ENCODE measurements around the gene SPO11.

SPO11 gene

GRCh38 chr20:57312138-57312537 lies 17.5 kb upstream of the SPO11 start:
- DNase-seq = no peak

GRCh38 chr20:57313230-57313629 lies 16.4 kb upstream of the SPO11 start:
- no peak for DNase-seq

DNA sequence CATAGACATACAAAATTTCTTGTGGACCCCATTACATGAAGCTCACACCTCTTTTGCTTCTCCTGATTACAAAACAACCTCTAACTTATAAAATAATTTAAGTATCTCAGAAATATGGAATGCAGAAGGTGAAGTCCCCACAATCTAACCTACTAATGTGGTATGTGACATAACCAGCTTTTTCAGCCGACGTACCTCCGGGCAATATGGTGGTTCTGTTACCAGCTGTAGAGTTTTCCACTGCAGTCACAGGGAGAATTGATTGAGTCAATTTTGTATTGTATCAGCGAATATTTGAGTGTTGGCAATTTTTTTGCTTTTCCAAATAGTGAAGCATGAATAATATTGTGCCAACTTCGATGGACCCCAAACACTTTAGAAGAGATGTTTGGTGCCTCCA lies 15.7 kb upstream of the SPO11 start:
- no peak for DNase-seq

DNA sequence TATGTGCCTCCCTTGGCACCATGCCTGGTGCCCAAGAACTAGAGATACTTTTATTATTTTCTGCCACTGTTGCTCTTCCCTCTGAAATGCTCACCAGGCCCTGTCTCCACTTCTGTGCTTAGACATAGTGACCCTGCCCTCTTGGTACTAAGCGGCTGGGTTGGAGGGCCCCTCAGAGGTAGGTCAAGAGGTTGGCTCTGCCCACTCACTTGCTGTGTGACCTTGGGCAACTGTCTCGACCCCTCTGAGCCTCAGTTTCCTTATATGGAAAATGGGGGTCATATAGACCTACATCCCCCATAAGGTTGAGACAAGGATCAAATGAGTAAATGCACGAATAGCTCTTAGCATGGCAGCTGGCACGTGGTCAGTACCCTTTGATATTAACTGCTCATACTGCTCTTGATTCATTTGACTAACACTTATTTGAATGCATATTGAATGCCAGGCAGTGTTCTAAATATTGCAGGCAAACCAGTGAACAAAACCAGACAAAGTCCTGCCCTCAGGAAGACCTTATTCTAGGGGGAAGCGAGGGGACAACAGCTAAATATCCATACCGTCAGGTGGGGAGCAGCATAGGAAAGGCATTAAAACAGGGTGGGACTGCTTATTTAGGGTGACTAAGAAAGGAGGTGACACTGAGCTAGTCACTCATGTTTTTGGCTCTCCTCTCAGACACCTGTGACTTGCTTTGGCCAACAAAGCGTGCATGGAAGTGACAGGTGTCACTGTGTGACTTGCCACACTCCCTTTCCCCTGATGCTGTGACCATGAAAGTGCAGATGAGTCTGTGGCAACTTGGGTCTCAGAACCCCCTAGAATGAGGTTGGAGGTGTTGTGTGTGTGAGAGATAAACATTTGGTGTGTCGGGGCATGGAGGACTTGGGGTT lies 14.3 kb upstream of the SPO11 start:
- DNase-seq = no peak

DNA sequence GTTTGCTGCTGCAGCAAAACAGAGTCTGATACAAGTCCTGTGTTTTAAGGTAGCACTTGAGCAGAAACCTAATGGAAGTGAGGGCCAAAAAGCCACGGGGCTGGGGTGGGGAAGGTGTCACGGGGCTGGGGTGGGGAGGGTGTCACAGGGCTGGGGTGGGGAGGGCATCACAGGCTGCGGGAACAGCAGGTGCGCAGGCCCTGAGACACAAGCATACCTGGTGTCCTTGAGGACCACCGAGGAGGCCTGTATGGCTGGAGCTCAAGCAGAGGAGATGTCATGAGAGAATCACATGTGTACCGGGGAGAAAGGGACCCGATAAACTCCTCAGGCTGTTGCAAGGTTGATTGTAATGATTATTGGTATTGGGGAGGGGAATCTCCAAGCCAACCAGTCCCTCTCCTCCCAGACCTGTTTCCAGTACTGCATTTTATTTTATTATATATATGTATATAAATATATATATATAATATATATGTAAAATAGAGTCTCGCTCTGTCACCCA lies 13.6 kb upstream of the SPO11 start:
- DNase-seq = no peak

GRCh38 chr20:57316795-57317201 lies 12.8 kb upstream of the SPO11 start:
- DNase-seq = no peak

GRCh38 chr20:57317316-57317788 lies 12.3 kb upstream of the SPO11 start:
- no peak for DNase-seq

DNA sequence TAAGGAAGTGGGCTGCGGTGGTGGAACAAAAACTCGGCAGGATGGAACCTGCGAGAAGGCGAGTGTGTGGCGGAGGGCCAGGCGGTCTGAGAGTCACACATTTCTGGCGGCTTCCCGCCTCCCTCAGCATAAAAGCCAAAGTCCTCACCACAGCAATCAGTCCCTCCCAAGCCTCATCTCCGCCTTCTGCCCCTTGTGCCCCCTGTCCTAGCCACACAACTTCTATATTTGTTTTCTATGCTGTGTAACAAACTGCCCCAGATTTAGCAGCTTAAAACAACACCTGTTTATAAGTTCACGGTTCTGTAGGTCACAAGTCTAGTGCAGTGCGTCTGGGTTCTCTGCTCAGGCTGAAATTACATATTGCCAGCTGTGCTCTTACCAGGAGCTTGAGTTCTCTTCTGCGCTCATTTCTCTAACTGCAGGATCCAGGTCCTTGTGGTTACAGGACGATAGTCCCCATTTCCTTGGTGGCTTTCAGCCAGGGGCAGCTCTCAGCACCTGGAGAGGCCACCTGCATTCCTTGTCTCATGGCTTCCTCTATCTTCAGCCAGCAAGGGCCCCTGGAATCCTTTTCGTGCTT lies 11.7 kb upstream of the SPO11 start:
- DNase-seq = no peak

DNA sequence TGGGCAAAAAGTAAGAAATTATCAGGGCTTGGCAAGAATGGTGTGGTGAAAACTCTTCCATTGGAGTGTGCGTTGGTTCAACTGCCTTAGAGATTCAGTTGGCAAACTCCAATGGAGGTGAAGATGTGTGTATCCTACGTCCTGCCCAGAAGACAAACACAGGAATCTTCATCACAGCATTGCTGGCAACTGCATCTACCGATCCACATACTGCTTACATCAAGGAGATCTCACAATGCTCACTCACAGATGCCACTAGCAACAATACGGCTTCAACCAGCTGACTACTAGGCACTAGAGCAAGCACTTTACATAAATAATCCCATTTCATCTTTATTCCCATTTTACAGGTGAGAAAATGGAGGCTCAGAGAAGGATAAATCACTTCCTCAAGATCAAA lies 10.0 kb upstream of the SPO11 start:
- no peak for DNase-seq

- DNase-seq = no peak
Measured at GRCh38 chr20:57320358-57320757, 9.2 kb upstream of the SPO11 start.

DNA sequence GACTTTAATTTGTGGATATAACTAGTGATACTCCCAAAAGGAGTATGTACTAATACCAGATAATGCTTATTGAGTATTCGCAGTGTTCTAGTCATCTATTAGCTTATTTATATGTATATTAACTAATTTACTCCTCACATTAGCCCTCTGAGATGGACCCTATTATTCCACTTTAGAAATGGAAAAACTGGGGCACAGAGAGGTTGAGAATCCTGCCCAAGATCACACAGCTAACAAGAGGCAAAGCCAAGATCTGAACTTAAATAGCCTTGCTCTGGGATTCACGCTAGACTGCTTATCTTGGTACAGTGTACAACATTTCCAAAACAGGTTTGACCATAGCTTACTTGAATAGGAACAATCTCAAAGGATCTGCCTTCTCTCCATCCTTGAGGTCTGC lies 8.5 kb upstream of the SPO11 start:
- no peak for DNase-seq

- DNase-seq = no peak
Measured at GRCh38 chr20:57322476-57322875, 7.1 kb upstream of the SPO11 start.

DNA sequence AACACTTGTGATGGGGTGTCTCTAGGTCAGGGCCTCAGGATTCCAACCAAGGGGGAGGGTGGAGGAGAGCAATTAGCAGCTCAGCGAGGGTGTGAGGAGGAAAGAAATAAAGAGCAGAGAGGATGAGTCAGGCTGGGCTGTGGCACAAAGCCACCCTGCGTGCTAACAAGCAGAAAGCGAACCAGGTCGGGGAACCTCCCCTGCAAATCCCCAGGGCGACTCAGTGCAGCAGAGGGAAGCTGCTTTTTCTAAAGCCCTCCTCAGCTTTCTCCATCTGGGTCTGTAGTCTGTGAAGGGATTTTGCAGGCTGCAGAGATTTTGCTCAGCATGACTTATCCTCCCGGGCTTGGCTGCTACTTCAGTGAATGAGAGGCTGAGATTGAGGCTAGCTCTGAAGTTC lies 6.6 kb upstream of the SPO11 start:
- DNase-seq = no peak

DNA sequence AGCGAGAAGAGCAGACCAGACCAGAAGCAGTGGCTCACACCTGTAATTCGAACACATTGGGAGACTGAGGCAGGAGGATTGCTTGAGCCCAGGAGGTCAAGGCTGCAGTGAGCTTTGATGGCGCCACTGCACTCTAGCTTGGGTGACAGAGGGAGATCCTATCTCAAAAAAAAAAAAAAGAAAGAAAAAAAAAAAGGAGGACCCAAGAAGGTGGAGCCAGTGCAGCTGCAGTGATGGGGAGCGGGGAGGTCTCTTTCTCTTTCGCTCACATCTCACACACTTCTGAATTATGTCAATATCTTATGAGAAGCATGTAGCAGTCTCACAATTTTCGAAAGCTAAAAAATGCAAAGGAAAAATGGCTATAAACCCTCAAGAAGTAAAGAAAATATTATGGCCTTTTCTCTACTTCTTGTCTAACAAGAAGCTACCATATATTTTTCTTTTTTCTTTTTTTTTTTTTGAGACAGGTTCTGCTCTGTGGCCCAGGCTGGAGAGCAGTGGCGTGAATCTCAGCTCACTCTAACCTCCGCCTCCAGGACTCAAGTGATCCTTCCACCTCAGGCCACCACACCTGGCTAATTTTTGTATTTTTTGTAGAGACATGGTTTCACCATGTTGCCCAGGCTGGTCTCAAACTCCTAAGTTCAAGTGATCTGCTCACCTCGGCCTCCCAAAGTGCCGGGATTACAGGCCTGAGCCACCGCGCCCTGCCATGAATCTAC lies 3.8 kb upstream of the SPO11 start:
- DNase-seq = no peak

DNA sequence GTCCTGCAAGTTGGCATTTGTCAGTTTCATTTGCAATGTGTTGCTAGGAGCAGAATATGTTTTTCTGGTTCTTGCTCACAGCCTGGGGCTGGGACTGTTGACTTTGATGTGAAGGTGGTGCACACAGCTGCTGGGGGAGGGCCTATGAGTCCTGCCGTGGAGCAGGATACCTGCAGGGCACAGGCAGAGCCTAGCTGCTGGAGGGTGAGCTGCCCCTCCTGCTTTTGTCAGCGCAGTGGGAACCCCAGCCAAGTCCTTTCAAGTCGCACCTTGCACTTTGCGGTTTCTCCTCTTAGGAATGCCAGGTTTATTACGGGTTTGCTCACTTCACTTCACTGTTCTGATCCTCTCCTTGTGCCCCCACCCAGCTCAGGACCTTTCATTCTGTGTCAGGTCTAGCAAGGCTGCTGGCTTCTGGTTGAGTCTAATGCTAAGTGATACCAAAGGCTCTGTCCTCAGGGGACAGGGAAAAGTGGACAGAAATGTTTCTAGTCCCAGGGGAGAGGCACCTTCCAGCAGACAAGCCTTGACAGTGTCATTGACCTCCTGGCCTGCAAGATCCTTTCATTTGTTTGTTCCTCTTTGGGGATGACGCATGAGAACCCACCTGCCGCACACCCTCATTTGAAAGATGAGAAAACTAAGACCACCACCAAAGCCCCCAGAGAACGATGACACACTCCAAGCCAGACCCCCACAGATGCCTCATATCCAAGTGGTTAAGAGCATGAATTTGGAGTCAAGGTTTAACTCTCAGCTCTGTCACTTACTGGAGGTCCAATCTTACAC lies 2.7 kb upstream of the SPO11 start:
- no peak for DNase-seq

DNA sequence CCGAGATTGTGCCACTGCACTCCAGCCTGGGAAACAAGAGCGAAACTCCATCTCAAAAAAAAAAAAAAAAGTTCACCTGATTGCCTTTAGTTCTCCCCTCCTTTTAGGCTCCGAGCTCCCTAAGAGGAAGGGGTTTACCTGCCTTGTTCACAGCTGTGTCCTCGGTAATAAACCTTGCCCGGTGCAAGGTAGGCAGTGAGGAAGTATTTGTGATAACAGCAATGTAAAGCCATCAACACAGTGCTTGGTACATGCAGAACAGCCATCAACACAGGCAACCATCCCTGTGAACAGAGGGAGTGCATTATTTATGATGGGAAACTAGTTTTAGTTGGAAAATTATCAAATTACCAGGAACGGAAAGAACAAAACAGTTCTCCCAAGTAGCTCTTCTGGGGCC lies 1.8 kb upstream of the SPO11 start:
- no peak for DNase-seq

DNA sequence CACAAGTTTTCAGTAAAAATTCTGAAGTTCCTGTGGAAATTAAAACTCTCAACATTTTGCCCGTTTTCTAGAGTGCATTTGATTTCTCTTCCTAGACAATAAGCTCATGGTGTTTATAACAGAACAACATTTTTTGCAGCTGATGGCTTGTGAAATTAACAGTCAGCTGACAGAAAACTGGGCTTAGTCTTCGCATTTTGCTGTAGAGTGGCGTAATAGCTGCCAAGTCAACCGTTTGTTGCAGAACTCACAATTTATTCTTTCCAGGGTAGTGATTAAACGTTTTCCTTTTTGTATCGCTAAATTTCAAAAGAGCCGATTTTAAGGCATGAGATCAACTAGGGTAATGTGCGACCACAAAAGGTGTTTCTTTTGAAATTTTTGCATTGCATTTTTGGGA lies 1.4 kb downstream of the SPO11 start:
- no peak for DNase-seq

GRCh38 chr20:57332105-57333089 lies 2.8 kb downstream of the SPO11 start:
- no peak for DNase-seq

GRCh38 chr20:57335392-57335791 lies 5.8 kb downstream of the SPO11 start:
- no peak for DNase-seq

GRCh38 chr20:57341663-57342062 lies 12.1 kb downstream of the SPO11 start:
- no peak for DNase-seq

DNA sequence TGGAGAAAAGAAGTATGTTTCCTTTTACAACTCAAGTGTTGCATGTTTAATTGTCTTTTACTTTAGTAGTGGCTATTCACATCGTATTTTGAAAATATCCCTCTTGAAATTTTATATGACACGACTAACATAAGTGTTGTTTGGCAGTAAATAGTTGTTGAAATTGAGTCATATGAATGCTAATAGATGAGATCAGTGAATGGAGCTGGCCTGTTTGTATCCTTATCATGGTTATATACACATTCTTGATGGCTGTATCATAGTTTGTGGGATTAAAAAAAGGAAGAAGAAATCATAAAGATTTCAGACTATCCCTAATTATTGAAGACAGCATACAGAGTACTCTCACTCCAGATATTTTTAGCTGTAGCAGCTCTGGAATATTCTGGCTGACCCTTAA lies 13.2 kb downstream of the SPO11 start:
- DNase-seq = no peak

GRCh38 chr20:57346477-57346876 lies 16.9 kb downstream of the SPO11 start:
- DNase-seq = no peak

All from cerebellar nuclear complex (tissue), 1 donor.